Measurements from ENCODE around the gene LINC00237.

LINC00237 gene

DNA sequence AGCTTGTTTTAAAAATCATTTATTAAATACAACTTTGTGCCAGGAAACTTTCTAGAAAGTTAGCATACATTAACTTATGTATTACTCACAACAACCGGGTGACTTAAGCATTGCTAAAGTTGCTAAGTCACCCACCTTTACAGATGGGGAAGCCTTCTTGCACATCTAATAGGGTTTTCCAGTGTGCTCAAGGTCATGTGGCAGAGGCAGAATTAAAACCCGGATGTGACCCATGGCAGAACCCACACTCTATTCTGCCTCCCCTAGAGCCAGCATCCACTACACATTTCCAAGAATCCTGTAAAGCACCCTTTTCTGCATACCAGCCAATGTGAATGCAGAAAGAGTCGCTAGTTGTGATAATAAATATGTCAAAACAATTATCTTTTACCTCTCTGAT is 13.4 kb downstream of the LINC00237 start:
- no peak for FAIRE-seq

- no peak for FAIRE-seq
Measured at GRCh38 chr20:21090721-21091120, 15.4 kb downstream of the LINC00237 start.

GRCh38 chr20:21090111-21090618 is 16.0 kb downstream of the LINC00237 start:
- no peak for FAIRE-seq

GRCh38 chr20:21089391-21089790 is 16.8 kb downstream of the LINC00237 start:
- FAIRE-seq = no peak

DNA sequence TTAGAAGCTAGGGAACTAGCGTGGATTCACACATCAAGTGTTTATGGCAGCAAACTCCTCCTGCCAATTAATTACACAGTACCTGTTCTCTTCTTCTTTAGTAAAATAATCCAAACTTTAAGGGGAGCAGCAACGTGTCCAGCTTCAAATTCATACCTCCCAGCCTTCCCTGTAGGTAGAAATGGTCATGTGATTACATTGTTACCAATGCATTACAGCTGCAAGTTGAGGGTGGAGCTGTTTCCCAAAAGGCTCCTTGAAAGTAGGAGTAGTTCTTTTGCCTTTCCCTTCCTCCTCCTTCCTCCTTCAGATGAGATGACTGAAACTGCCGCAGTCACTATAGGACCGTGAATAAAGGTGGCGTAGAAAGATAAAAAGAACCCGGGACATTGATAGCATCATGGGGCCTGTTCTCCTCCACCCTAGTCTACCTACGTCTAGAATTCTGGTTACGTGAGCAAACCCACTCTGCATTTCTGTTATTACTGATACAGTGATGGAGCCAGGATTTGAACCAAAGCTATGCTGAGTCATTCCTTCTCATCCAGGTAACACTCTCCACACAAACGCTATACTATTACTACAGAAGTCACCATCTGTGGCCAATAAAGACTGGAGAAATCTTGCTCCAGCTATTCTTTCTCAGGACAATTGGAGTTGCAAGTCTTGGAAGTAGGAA is 18.2 kb downstream of the LINC00237 start:
- no peak for FAIRE-seq

DNA sequence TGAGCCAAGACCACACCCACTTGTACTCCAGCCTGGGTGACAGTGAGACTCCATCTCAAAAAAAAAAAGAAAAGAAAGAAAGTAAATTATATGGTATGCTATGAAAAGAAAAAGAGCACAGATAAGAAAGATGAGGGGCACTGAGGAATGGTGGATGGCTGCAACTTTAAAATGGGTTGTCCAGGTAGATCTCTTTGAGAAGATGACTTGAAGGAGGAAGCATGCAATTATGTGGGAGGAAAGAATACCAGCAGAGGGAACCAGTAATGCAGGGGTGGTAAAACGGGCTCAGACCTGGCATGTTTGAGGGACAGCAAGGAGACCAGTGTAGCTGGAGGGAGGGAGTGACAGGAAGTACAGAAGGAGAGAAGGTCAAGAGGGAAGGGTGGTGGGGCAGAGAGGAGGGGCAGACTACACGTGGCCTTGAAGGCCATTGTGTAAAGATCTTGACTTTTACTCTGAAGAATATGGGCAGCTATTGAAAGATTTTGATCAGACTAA is 22.3 kb downstream of the LINC00237 start:
- FAIRE-seq = no peak

GRCh38 chr20:21082584-21082983 is 23.6 kb downstream of the LINC00237 start:
- FAIRE-seq = no peak

- no peak for FAIRE-seq
Measured at GRCh38 chr20:21077809-21078345, 28.3 kb downstream of the LINC00237 start.

DNA sequence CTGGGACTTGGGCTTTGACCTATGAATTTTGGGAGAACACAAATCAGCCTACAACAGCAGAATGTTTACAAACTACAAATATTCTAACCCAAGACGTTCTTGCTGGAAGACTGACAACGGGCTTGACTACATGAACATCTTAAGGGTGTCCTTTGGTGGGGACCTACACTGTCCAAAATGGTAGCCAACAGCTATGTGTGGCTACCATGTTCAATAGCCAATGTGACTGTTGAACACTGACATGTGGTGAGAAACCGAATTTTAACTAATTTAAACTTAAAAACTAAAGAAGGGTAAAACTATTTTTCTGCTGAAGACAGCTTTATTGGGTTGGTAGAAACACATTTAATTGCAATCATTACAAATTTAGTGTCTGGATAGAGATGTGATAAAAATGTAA is 30.1 kb downstream of the LINC00237 start:
- no peak for FAIRE-seq

GRCh38 chr20:21075471-21075870 is 30.7 kb downstream of the LINC00237 start:
- FAIRE-seq = no peak

- no peak for FAIRE-seq
Measured at GRCh38 chr20:21074605-21075336, 31.4 kb downstream of the LINC00237 start.

GRCh38 chr20:21067255-21067654 is 38.9 kb downstream of the LINC00237 start:
- no peak for FAIRE-seq

- no peak for FAIRE-seq
Measured at GRCh38 chr20:21064924-21065323, 41.2 kb downstream of the LINC00237 start.

DNA sequence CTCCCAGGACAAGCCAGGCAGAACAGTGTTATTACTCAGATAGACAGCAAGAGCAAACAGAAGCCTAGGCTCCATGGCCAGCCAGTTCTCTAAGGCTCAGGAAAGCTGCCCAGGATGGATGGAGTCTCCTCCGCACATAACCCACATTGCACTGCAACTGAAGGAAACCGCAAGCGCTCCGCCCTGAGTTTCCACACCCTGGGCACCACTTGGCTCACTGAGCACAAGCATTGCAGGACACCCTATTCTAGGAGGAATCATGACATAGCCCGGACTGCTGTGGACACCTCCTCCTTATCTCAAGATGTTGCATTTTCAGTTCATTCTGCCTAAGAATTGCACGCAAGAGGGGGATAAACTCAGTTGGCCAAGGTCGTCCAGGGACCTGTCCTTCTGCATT is 42.9 kb downstream of the LINC00237 start:
- no peak for FAIRE-seq

- FAIRE-seq = no peak
Measured at GRCh38 chr20:21053002-21053762, 53.0 kb downstream of the LINC00237 start.

GRCh38 chr20:21052686-21053001 is 53.5 kb downstream of the LINC00237 start:
- FAIRE-seq = no peak

DNA sequence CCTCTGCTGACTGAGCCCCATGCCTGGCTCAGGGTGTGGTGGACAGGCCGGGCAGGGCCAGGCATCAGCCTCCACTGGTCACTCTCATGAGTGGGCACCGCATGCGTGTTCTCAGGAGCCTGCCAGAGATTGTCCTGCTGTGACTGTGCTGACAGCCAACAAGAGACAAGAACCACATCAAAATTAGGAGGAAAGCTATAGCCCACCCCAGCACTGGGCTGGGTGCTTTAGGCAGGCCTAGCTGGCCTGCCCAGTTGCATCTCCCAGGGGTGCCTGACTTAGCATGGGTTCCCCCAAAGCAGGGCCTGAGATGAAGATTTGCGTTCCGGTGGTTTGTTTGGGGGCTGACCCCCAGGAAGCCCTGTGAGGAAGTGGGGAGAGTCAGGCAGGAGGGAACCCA is 53.9 kb downstream of the LINC00237 start:
- no peak for FAIRE-seq

GRCh38 chr20:21050710-21051109 is 55.4 kb downstream of the LINC00237 start:
- no peak for FAIRE-seq

GRCh38 chr20:21049305-21049828 is 56.8 kb downstream of the LINC00237 start:
- FAIRE-seq = no peak

DNA sequence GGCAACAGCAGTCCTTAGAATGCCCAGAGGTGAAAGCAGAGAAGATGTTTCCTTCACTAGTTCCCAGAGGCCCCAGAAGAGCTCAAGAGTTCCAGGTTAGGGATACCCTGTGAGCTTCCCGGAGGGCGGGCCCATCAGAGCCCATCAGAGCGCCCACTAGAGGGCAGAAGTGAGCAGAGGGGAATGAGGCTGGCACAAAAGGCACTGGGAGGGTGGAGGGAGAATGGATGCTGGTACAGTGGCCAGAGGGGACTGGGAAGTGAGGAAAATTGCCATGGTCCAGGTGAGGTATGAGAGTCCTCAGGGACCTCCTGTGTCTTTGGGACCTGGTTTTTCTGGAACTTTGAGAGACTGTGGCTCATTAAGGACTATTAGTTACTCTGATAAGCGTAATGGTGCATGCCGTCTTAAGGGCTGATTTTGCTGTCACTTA is 57.3 kb downstream of the LINC00237 start:
- no peak for FAIRE-seq

GRCh38 chr20:21047981-21048380 is 58.2 kb downstream of the LINC00237 start:
- no peak for FAIRE-seq

- no peak for FAIRE-seq
Measured at GRCh38 chr20:21046413-21047070, 59.6 kb downstream of the LINC00237 start.
